Measurements from ENCODE around the gene RMDN2.
"Not testable (repeated sequence)": the region's sequence is repeated elsewhere in the genome, so short reads cannot be mapped to it uniquely, and the experiment has no call there.

The RMDN2 gene

DNA sequence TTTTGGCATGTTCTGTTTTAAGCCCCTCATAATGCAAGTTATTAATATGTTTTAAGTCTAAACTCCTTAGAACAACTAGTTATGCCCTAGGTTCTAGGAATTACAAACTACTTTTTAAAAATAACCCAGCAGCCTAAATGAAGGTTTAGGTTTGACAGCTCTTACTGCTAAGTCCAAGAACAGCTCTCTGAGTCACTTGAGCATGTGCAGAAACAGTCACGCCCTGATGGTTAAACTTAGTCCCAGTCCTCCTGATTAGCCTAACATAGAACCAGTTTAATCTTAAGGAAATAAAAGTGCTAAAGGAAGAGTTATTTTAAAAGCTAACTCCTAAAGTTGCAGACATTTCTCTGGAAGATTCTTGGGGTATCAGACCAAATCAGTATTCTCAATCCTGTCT is 72.5 kb downstream of the RMDN2 start:
- DNase-seq: no peak

DNA sequence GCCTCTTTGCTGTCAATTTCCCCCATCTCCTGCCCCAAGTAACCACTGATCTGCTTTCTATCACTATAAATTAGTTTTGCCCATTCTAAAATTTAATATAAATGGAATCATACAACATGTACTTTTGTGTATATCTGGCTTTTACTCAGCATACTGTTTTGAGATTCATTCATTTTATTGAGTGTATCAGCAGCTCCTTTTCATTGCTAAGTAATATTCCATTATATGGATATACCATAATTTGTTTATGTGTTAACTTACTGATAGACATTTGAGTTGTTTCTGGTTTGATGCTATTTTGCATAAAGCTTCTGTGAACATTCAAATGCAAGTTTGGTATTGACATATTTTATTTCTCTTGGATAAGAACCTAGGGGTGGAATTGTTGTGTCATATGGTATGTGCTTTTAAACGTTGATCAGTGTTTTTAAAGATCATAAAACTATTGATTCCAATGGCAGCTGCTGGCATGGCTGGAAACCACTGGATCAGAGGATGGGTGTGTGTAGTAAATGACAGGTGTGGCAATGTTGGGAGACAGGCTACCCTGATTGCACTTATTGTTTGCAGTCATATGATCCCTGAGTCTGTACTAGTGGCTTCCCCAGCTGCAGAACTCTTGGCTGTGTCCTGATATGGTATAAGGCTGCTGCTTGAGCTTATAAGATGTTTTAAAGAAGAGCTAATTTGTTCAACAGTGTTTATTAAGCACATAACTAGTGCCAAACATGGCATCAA is 75.6 kb downstream of the RMDN2 start:
- no peak for DNase-seq

DNA sequence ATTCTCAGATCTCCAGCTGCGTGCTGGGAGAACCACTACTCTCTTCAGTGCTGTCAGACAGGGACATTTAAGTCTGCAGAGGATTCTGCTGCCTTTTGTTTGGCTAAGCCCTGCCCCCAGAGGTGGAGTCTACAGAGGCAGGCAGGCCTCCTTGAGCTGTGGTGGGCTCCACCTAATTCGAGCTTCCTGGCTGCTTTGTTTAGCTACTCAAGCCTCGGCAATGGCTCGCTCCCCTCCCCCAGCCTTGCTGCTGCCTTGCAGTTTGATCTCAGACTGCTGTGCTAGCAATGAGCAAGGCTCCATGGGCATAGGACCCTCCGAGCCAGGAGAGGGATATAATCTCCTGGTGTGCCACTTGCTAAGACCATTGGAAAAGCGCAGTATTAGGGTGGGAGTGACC is 85.1 kb downstream of the RMDN2 start:
- not testable (repeated sequence) for DNase-seq

DNA sequence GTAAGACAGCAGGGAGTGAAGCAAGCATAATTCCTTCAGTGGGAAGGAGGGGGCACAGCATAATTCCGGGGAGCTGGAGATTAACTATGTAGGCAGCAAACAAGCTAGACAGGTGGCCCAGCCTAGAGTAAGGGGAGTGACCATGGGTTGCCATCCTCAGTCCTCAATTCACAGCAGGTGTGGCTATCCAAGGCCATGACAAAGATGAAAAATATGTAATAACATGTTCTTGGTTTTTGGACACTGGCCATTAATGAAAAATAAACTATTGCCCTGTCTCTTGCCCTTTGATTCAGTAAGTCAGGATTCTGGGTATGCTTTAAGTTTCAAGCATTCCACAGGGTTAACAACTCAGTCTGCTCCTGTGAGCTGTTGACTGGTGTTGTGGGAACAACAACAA is 85.9 kb downstream of the RMDN2 start:
- DNase-seq: no peak

DNA sequence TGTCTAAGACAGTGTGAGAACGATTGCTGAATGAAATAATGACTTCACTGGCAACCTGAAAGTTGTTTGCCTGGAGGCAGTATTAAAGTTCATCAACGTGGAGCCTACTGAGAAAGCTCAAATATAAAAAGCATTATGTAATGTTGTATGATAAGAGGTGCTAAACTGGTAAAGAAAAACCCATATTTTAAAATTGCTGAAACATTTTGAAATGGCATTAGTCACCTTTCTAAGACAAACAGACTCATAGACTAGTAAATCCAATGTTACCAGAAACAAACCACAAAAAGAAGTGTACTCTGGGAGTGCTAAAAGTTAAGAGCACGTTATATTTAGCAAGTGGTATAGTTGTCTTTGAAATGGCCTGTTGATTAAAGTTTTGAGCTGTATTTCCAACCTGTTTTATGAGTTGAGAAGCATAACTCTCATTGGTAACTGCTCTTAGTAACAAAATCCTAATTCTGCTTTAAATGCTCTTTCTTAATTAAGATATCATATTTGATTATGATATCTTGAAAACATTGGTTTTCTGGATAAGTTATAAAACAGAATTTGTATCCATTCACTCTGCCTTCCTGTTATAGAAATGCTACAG is 88.2 kb downstream of the RMDN2 start:
- DNase-seq: peak; percentile 27

DNA sequence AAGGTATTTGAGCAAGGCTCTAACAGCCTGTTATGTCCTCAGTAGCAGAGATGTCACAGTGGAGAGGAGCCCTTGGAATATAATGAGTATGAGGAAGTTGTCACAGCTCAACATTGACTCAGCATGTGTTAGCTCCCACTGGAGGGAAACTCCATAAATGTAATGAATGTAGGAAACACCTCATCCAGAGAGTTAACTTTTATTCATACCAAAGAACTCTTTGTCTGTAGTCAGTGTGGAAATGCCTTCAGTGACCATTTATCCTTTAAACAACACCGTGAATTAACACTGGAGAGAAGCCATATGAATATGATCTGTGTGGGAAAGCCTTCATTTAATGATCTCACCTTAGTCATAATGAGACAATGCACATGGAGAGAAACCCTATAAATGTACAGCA is 91.1 kb downstream of the RMDN2 start:
- peak; percentile 6 for DNase-seq

DNA sequence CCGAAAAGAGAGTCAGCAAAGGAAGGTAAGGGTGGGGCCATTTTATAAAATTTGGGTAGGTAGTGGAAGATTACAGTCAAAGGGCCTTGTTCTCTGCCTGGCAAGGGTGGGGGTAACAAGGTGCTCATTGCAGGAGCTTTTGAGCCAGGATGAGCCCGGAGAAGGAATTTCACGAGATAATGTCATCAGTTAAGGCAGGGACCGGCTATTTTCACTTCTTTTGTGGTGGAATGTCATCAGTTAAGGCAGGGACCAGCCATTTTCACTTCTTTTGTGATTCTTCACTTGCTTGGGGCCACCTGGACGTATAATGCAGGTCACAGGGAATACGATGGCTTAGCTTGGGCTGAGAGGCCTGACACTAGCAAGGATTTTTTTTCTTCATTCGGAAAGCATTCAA is 92.7 kb downstream of the RMDN2 start:
- DNase-seq: no peak

DNA sequence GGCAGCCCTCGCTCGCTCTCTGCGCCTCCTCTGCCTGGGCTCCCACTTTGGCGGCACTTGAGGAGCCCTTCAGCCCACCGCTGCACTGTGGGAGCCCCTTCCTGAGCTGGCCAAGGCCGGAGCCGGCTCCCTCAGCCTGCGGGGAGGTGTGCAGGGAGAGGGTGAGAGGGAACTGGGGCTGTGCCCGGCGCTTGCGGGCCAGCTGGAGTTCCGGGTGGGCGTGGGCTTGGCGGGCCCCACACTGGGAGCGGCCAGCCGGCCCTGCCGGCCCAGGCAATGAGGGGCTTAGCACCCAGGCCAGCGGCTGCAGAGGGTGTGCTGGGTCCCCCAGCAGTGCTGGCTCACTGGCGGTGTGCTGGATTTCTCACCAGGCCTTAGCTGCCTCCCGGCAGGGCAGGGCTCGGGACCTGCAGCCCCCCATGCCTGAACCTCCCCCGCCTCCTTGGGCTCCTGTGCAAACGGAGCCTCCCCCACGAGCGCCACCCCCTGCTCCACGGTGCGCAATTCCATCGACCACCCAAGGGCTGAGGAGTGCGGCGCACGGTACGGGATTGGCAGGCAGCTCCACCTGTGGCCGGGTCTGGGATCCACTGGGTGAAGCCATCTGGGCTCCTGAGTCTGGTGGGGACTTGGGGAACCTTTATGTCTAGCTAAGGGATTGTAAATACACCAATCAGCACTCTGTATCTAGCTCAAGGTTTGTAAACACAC is 95.4 kb downstream of the RMDN2 start:
- not testable (repeated sequence) for DNase-seq

DNA sequence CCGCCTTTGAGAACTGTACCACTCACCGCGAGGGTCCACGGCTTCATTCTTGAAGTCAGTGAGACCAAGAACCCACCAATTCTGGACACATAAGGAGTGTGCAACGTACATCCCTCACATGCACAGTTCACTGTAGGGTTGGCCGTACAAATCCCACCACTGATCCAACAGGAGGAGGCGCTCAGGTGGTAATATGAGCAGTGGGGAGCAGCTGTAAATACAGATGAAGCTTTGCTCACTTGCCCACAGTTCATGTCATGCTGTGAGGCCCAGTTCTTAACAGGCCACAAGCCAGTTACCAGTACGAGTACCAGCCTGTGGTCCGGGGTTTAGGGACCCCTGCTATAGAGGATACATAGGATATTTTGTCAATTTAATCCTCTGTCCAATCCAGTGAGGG is 96.5 kb downstream of the RMDN2 start:
- DNase-seq: no peak

DNA sequence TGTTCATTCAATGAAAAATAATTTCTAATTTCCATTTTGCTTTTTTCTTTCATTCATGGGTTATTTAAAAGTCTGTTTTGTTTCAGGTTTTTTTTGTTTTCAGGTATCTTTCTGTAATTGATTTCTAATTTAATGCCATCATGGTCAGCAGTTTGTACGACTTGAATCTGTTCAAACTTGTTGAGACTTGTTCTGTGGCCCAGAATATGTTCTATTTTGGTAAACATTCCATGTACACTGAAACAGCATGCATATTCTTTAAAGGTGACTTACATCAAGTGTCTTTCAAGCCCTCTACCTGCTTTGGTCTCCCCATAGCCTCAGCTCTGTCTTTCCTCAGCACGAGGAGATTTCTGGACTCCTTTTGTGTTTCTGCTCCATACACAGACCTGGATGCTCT is 101.8 kb downstream of the RMDN2 start:
- no peak for DNase-seq

DNA sequence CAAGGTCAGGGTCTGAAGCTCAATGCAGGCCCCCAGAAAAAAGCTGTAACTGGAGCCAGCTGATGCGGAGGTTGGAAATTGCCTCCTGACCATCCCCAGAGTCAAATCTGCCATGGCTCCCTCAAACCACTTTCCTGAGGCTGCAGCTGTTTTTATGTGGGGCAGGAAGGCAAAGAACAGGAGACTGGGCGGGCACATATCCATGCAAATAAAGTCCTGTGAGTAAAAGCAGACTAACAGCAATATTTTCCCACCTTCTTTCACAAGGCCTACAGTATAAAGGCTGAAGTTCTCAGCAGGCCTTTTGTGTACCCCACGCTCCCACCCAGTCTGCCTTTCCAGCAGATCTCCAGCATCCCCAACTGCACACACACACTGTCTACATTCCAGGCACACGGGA is 103.7 kb downstream of the RMDN2 start:
- DNase-seq: no peak

DNA sequence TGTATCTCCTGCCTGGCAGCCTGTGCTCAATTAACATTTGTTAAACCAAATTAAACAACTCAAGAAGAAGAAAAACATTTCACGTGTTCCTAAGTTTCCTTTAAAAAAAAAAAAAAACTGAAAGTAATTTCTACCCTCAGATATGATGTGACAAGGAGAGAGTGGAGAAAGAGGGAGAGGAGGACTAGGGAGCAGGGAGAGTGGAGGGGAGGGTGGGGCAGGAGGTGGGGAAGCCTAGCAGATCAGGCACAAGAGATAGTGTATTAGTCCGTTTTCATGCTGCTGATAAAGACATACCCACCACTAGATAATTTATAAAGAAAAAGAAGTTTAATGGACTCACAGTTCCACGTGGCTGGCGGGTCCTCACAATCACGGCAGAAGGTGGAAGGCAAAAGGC is 104.4 kb downstream of the RMDN2 start:
- DNase-seq: no peak

DNA sequence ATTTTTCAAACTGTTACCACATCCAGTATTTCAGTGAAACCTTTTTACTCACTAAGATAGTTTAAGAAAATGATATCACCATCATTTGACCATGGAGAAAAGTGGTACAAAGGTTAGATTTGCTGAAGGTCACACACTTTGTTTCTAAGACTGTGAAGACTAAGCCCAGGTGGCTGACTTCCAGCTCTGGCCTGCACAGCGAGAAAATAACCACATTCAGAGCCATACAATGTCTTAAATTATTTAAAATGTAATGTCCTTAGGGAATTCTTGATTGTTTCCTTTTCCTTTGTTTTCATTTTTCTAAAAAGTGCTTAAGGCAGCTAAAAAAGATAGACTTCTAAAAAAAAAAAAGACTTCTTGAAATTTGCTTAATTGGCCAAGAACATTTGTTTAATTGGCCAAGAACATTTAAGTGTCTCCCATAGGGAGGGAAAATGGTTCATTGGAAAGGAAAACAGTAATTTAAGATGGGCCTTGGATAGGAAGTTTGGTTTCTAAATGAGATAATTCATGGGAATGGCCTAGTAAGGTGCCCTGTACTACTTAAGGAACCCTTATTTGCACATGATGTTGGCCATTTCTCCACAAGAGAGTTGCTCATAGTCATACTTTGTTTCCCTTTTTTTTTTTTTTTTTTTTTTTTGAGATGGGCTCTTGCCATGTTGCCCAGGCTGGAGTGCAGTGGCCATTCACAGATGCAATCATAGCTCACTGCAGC is 105.7 kb downstream of the RMDN2 start:
- DNase-seq: no peak

DNA sequence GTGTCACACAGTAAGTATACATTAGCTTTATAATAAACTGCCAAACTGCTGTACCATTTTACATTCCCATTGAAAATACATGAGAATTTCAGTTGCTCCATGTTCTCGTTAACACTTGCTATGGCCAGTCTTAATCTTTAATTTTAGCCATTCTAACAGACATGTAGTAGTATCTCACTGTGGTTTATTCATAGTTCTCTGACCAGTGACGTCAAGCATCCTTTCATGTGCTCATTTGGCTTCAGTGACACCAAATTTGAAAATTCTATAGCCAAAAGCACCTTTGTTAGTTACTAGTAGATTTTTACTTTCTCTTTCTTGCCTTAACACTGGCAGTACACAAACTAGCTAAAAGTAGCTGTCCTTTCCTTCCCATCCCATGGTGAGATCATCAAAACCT is 107.9 kb downstream of the RMDN2 start:
- DNase-seq: no peak

DNA sequence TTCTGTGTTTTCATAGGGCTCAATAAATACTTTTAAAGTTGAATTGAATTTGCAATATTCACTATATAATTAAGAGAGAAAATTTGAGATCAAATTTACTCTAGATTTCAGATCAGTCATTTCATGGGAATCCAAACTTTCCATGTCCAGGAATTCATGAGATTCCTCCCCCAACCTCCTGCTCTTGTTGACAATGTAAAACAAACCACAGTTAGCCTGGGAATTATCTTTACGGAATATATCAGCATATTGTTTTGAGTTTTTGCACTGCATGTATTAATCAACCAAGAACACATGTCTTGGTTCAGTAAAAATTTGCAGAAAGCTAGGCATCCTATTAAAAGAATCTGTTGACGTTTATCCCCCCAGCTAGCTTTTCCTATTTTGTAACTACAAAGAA is 108.6 kb downstream of the RMDN2 start:
- DNase-seq: no peak

DNA sequence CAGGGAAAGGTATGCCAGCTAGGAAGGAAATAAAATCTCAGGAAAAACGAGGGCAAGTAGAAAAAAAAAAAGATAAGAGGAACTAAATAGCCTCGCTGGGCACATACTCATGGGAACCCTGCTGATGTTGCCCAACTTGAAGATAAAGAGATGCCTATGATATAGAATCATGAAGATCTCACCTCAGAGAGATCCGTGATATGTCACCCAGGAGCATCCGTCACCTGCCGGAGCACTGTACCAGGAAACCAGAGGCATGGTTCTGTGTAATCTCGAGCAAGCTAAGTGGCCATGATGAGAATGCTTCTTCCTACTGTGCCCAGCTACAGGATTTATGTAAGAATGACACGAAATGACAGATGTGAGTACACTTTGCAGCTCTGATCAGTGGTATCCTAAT is 110.9 kb downstream of the RMDN2 start:
- no peak for DNase-seq

DNA sequence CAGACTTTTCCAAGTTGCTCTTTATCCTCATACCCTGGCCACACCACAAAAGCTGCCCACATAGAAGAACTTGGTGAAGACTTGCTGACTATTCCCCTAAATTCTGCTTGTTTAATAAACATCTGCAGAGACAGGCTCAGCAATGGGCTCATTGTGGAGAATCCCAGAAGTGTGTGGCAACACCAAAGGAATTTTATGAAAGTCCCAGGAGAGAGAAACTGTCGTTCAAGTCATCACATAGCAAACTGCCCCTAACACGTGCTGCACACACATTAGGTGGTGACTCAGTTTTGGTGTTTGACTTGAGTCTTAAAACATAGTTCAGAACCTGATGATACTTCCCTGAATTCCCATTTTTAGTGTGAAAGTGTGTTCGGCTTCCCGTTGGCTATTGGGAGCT is 112.2 kb downstream of the RMDN2 start:
- DNase-seq: peak; percentile 18

DNA sequence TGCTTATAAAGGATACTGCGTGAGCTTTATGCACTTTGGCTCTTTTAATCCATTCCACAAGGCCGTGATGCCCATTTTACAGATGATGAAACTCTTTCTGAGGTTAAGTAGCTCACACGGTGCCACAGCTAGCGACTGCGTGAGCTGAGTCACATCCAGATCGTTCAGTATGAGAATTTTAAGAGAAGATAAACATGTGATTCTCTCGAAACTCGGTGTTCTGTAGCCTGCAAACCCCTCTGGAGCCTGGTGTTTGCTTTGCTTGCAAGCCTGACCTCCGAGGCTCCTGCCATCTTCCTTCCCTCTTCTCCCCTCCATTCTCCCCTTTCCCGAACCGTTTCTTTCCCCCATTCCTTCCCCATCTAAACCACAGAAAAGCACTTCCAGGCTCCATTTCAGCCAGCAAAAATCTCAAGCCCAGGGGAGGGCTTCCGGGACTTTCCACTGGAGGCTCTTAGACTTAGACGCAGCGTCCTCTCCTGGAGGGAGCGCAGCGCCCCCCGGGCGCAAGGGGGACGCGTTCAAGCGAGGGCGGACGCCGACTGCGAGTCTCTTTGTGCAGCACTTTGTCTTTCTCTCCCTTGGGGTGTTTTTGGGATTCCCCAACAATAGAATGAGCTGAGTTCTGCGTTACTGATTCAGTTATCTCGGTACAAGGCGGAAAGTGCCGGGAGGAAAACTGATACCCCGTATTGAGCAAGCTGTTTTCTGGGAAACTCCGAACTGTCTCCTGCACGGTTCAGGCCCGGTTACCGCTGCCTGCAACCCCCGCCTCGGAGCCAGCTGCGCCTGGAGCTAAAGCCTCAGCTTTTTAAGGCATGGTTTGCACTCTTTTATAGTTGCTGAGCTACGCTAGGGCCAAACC is 112.9 kb downstream of the RMDN2 start:
- DNase-seq: peak; percentile 62

DNA sequence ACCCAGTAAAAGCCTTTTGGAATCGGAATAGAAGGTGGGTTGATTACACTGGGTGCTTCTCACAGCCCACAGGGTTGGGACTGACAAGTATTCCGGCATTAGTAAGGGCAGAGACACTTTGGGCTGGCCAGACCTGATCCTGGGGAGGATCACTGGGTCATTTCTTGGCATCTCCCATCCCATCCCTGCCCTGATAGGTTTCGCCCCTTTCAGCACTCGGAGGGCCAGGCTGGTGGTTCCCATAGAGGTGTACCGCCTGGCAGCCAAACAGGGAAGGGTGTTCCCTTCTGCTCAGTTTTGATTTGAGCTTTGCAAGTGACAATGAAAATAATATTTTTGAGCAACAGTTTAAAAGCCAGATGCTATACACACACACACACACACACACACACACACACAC is 113.6 kb downstream of the RMDN2 start:
- no peak for DNase-seq

DNA sequence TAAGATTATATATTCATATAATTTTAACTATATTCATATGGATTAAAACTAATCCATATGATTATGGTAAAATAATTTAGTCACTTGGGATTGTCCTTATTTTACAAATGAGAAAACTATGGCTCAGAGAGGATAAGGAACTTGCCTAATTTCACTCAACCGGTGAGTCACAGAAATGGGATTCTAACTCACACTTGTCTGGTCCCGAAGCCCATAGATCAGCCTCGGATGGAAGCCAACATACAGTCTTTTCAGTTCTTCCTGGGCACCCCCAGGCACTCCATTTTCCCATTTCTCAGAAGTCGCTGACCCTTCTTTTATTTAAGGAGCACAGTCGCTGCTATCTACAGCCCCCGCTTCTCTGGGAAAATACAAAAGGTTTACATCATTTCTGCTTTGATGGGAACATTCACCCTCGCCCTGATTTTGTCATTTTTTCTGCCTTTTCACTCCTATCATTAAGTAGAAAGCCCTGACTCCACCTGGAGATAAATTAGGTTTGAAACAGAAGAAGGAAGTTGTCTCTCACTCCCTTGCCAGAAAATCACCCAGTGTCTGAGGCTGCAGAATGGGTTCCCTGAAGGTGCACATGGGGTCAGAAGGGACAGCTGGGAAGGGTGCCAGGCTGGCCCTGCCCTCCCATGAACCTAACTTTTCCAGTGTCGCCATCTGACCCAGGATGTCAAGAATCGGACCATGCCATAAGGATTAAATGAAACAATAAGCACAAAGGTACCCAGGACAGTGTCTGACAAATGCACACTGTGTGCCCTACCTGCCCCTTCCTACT is 114.2 kb downstream of the RMDN2 start:
- DNase-seq: peak; percentile 52

DNA sequence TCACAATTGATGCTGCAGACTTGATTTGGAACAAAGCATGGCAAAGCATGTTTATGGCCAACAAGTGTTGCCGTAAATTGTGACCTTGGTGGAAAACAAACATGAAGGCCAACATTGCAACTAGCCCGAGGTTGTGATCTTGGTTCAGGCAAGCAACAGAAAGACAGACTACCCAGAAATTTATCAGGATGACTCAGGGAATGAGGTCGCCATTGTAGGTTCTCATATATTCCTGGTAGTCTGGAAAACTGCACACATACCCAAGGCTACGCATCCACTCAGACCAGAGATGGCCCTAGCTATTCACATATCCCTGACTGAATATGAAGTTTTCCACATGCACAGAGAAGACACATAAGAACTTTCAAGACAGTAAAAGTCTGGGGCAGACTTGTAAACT is 120.7 kb downstream of the RMDN2 start:
- peak; percentile 5 for DNase-seq

DNA sequence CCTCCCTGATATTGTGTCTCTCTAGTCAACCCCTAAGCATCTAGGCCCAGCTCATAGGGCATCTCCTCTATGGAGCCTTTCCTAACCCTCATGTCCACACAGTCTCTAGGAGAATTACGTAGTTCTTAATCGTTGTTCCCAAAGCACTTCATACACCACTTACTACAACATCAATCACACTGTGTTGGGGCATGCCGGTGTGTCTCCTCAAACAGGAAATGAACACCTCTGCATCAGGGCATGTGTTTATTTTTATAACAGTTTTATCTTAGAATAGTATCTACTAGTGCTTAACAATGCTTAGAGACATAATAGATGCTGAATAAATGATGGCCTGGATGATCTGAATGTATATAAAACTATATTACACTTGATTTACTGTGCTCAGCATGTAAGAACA is 131.1 kb downstream of the RMDN2 start:
- no peak for DNase-seq
